Suprapubic skin (tissue), 4 donors: ENCODE results near the gene FSCN2.

Experiments
- CTCF ChIP-seq, 2 donors: fragments of 200-600 bp in 1 of 2; fragments of 450-650 bp in 1 of 2; sonication (generic) in 1 of 2; IDR thresholded peaks; one replicate each; pipeline ENCODE4 v1.5.1; 2016 to 2019; ENCODE audit warnings: antibody characterized with exemption in 2 of 2, mild to moderate bottlenecking in 1 of 2, moderate library complexity in 1 of 2
- EP300 ChIP-seq: sonication (generic); formaldehyde crosslinking; IDR thresholded peaks from one replicate; pipeline ENCODE4 v1.6.1; 2017; ENCODE audit warnings: antibody characterized with exemption
- POLR2AphosphoS5 ChIP-seq, 3 donors: sonication (generic); formaldehyde crosslinking; IDR thresholded peaks; one replicate each; pipeline ENCODE4 v1.6.1; 2017; ENCODE audit warnings: antibody characterized with exemption in 3 of 3

- no peak for TF ChIP-seq EP300
- TF ChIP-seq CTCF (IDR thresholded peaks at IDR 0.05): no peak
- no peak for TF ChIP-seq POLR2AphosphoS5 (IDR thresholded peaks at IDR 0.05)
Observed at GRCh38 chr17:81492706-81493105, 35.5 kb upstream of the FSCN2 start.
